ENCODE measurements around the gene PRKN.

PRKN gene

GRCh38 chr6:161368514-161368913, 1359.1 kb downstream of the PRKN start:
- TF ChIP-seq GATA3 (IDR thresholded peaks at IDR 0.05; ENCODE audit: low read depth, low read length) (no peak), GATA2 (IDR thresholded peaks at IDR 0.05; ENCODE audit: low read depth, low read length) (no peak)

DNA sequence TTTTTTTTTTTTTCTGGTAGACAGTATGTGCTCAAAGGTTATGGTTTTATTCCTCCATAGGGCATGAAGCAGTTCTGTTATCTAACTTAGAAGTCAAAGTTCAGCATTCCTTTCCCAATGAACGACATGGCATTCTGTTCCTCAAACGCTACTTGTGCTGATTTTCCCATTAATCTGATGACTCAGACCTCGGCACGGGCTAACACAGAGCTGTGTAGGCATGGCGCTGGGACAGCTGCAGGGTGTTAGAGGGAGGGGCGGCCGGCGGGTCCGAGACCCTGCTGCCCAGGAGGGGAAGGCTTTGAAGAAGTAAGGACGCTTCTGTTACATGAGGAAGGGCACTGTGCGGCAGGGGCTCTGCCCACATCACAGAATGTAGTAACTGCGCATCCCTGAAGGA, 1360.1 kb downstream of the PRKN start:
- no peak for TF ChIP-seq GATA3 (IDR thresholded peaks at IDR 0.05; ENCODE audit: low read depth, low read length)
- TF ChIP-seq GATA2 (IDR thresholded peaks at IDR 0.05; ENCODE audit: low read depth, low read length), result no peak

GRCh38 chr6:161366301-161366923, 1361.2 kb downstream of the PRKN start:
- no peak for TF ChIP-seq GATA3 (IDR thresholded peaks at IDR 0.05; ENCODE audit: low read depth, low read length)
- no peak for TF ChIP-seq GATA2 (IDR thresholded peaks at IDR 0.05; ENCODE audit: low read depth, low read length)

- TF ChIP-seq GATA3 (IDR thresholded peaks at IDR 0.05; ENCODE audit: low read depth, low read length), result no peak
- no peak for TF ChIP-seq GATA2 (IDR thresholded peaks at IDR 0.05; ENCODE audit: low read depth, low read length)
These were observed 1361.9 kb downstream of the PRKN start for GRCh38 chr6:161365633-161366032.

DNA sequence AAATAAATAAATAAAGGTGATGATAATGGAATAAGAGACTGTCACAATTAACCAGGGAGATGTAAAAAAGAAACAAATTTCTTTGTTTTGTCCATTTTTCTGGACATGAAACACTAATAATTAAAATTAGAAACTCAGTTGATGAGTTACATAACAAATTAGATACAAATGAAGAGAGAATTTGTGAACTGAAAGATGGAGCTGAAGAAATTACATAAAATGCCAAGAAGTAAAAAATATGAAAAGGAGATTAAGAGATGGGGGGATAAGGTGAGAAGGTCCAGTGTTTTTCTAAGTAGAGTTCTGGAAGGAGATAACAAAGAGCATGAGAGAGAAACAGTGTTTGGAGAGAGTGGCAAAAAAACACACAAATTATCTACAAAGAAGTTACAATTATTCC, 1364.3 kb downstream of the PRKN start:
- TF ChIP-seq GATA3 (IDR thresholded peaks at IDR 0.05; ENCODE audit: low read depth, low read length), result no peak
- no peak for TF ChIP-seq GATA2 (IDR thresholded peaks at IDR 0.05; ENCODE audit: low read depth, low read length)

DNA sequence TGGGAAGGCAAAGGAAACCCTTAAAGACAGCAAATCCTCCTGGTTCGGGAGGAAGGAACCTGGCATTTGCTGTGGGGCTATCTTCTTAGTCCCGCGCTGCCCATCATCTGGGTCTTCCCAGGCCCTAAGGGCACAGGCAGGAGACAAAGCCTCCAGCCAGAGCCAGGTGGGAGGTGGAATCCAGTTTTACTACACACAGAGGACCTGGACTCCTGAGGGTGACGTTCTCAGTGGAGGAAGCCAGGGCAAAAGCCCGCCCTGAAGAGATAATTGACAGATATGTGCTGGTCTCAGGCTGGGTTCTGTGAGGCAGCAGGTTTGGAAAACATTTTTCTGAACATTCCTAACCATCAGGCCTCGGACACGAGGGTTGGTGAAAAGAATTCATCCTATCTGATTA, 1365.3 kb downstream of the PRKN start:
- TF ChIP-seq GATA2 (IDR thresholded peaks at IDR 0.05; ENCODE audit: low read depth, low read length), result no peak
- TF ChIP-seq GATA3 (IDR thresholded peaks at IDR 0.05; ENCODE audit: low read depth, low read length), result no peak

- TF ChIP-seq GATA2 (IDR thresholded peaks at IDR 0.05; ENCODE audit: low read depth, low read length) (no peak), GATA3 (IDR thresholded peaks at IDR 0.05; ENCODE audit: low read depth, low read length) (no peak)
These were observed 1366.0 kb downstream of the PRKN start for GRCh38 chr6:161361529-161361928.

- TF ChIP-seq GATA3 (IDR thresholded peaks at IDR 0.05; ENCODE audit: low read depth, low read length) (no peak), GATA2 (IDR thresholded peaks at IDR 0.05; ENCODE audit: low read depth, low read length) (no peak)
These were observed 1367.0 kb downstream of the PRKN start for GRCh38 chr6:161360520-161360919.

GRCh38 chr6:161359618-161359945, 1368.0 kb downstream of the PRKN start:
- TF ChIP-seq GATA3 (IDR thresholded peaks at IDR 0.05; ENCODE audit: low read depth, low read length), result no peak

GRCh38 chr6:161356167-161356854, 1371.3 kb downstream of the PRKN start:
- no peak for TF ChIP-seq GATA3 (IDR thresholded peaks at IDR 0.05; ENCODE audit: low read depth, low read length)
- no peak for TF ChIP-seq GATA2 (IDR thresholded peaks at IDR 0.05; ENCODE audit: low read depth, low read length)

DNA sequence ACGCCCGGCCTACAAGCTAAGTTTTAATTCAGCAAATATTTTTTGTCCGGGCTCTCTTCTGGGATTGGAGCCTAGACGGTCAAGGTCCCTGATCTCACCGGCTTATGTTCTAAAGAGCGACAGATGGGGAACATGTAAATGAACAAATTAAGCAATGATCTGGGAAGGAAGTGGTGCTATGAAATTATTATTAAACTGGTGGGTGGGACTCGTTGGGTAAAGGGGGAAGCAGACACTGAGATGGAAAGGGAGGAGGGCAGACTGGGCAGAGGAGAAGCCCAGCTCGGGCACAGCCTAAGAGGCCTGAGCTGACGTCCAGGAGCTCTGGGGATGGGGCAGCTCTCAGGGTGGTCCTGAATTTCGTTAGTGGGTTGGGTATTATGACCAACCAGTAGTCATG, 1371.9 kb downstream of the PRKN start:
- no peak for TF ChIP-seq GATA2 (IDR thresholded peaks at IDR 0.05; ENCODE audit: low read depth, low read length)
- no peak for TF ChIP-seq GATA3 (IDR thresholded peaks at IDR 0.05; ENCODE audit: low read depth, low read length)

DNA sequence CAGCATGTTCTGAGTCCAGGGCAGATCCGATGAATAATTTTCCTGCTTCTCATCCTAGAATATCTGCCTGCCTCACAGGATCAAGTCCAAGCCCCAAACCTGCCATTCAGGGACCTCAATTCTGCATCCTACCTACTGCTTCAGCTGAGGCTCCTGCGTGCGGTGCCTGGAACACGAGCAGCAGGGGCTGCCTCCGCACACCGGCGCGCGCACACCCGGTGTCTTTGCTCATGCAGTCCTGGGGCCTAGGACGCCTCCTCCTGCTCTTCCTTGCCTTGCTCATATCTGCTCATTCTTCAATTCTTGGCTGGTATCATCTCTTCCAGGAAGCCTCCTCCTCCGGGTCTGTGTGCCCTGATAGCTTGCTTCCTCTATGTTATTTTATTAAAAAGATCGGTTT, 1372.6 kb downstream of the PRKN start:
- TF ChIP-seq GATA2 (IDR thresholded peaks at IDR 0.05; ENCODE audit: low read depth, low read length) (no peak), GATA3 (IDR thresholded peaks at IDR 0.05; ENCODE audit: low read depth, low read length) (no peak)

GRCh38 chr6:161354276-161354840, 1373.2 kb downstream of the PRKN start:
- TF ChIP-seq GATA2 (IDR thresholded peaks at IDR 0.05; ENCODE audit: low read depth, low read length) (no peak), GATA3 (IDR thresholded peaks at IDR 0.05; ENCODE audit: low read depth, low read length) (no peak)

- no peak for TF ChIP-seq GATA3 (IDR thresholded peaks at IDR 0.05; ENCODE audit: low read depth, low read length)
- TF ChIP-seq GATA2 (IDR thresholded peaks at IDR 0.05; ENCODE audit: low read depth, low read length), result no peak
These were observed 1374.4 kb downstream of the PRKN start for GRCh38 chr6:161353208-161353613.

DNA sequence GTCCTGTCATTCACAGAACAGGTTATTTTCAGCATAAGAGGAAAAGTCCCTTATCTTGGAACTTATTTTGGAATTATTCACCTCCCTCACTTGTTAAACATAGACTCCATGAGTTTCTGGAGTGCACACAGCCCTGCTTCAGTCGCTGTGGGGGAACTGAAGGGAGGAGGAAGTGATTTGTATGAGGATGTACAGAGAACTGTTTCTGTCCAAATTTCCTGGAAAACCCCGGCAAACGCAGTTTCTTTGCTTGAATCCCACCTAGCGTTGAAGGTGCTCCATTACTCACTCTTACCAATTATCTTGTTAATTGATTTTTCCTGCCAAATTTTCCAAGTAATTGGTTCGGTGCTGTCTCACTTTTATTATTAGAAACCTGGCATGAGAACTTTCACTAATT, 1375.7 kb downstream of the PRKN start:
- TF ChIP-seq GATA2 (IDR thresholded peaks at IDR 0.05; ENCODE audit: low read depth, low read length), result no peak
- TF ChIP-seq GATA3 (IDR thresholded peaks at IDR 0.05; ENCODE audit: low read depth, low read length), result no peak
